SK-N-SH treated with all-trans-retinoic acid at 6 μM for 48 hours (cell line): ENCODE data around the gene AAGAB.

ENCODE experiments used
- ATAC-seq: fragments of 200-7000 bp; cut with Tn5 transposase; 3 replicates; pipeline ENCODE4 v1.9.1; 2020; ENCODE audit warnings: mild to moderate bottlenecking, moderate library complexity
- ARNTL ChIP-seq: fragments of 450-650 bp; formaldehyde crosslinking; IDR thresholded peaks from 2 replicates; pipeline ENCODE4 v1.5.0; 2020; ENCODE audit warnings: low read depth, mild to moderate bottlenecking, moderate library complexity, borderline replicate concordance
- CSDC2 ChIP-seq: fragments of 250-450 bp; sonication (Bioruptor Pico); IDR thresholded peaks from 2 replicates; pipeline ENCODE4 v1.5.0; 2020; ENCODE audit warnings: mild to moderate bottlenecking, moderate library complexity
- ESRRG ChIP-seq: fragments of 250-450 bp; sonication (Bioruptor Pico); IDR thresholded peaks from 2 replicates; pipeline ENCODE4 v1.6.1; 2021; ENCODE audit warnings: mild to moderate bottlenecking
- GLIS3 ChIP-seq: fragments of 250-450 bp; sonication (Bioruptor Pico); IDR thresholded peaks from 2 replicates; pipeline ENCODE4 v1.5.0; 2020; ENCODE audit warnings: mild to moderate bottlenecking, moderate library complexity
- ISL1 ChIP-seq: fragments of 250-450 bp; sonication (Bioruptor Pico); IDR thresholded peaks from 2 replicates; pipeline ENCODE4 v2.1.2; 2022; ENCODE audit warnings: mild to moderate bottlenecking, moderate library complexity
- PPARA ChIP-seq: fragments of 250-450 bp; sonication (Bioruptor Pico); IDR thresholded peaks from 2 replicates; pipeline ENCODE4 v1.5.0; 2020; ENCODE audit warnings: mild to moderate bottlenecking, borderline replicate concordance
- RARB ChIP-seq: fragments of 250-450 bp; sonication (Bioruptor Pico); IDR thresholded peaks from 2 replicates; pipeline ENCODE4 v1.8.0; 2021; ENCODE audit warnings: mild to moderate bottlenecking, moderate library complexity
- SNAI2 ChIP-seq: fragments of 250-450 bp; sonication (Bioruptor Pico); IDR thresholded peaks from 2 replicates; pipeline ENCODE4 v1.5.0; 2020; ENCODE audit warnings: mild to moderate bottlenecking, moderate library complexity
- TOX ChIP-seq: fragments of 250-450 bp; sonication (Bioruptor Pico); IDR thresholded peaks from 2 replicates; pipeline ENCODE4 v1.8.0; 2021; ENCODE audit warnings: mild to moderate bottlenecking, moderate library complexity, borderline replicate concordance
- ZFP30 ChIP-seq: fragments of 450-650 bp; formaldehyde crosslinking; IDR thresholded peaks from 2 replicates; pipeline ENCODE4 v1.5.0; 2022; ENCODE audit warnings: mild to moderate bottlenecking, moderate library complexity
- ZNF565 ChIP-seq: fragments of 450-650 bp; formaldehyde crosslinking; conservative IDR thresholded peaks from 2 replicates; pipeline ENCODE4 v1.5.0; 2020; ENCODE audit warnings: low read depth, mild to moderate bottlenecking, moderate library complexity
- ZNF70 ChIP-seq: fragments of 450-650 bp; formaldehyde crosslinking; IDR thresholded peaks from 2 replicates; pipeline ENCODE4 v1.5.0; 2020; ENCODE audit warnings: mild to moderate bottlenecking, moderate library complexity
- ZNF8 ChIP-seq: fragments of 450-650 bp; formaldehyde crosslinking; IDR thresholded peaks from 2 replicates; pipeline ENCODE4 v1.5.0; 2020; ENCODE audit warnings: mild to moderate bottlenecking, moderate library complexity
- TF ChIP-seq, protein P1 (sequence below): fragments of 250-450 bp; sonication (Bioruptor Pico); IDR thresholded peaks from 2 replicates; pipeline ENCODE4 v1.8.0; 2020; ENCODE audit warnings: mild to moderate bottlenecking, moderate library complexity, borderline replicate concordance
- TF ChIP-seq, protein P2 (sequence below): fragments of 250-450 bp; sonication (Bioruptor Pico); IDR thresholded peaks from 2 replicates; pipeline ENCODE4 v1.8.0; 2021; ENCODE audit warnings: low read depth, mild to moderate bottlenecking, moderate library complexity, borderline replicate concordance
- TF ChIP-seq, protein P3 (sequence below): fragments of 250-450 bp; sonication (Bioruptor Pico); IDR thresholded peaks from 2 replicates; pipeline ENCODE4 v1.5.1; 2020; ENCODE audit warnings: low read depth, mild to moderate bottlenecking, moderate library complexity
- TF ChIP-seq, protein P4 (sequence below): fragments of 250-450 bp; sonication (Bioruptor Pico); IDR thresholded peaks from 2 replicates; pipeline ENCODE4 v1.5.0; 2020; ENCODE audit warnings: mild to moderate bottlenecking, moderate library complexity
- TF ChIP-seq, protein P5 (sequence below): fragments of 250-450 bp; sonication (Bioruptor Pico); IDR thresholded peaks from 2 replicates; pipeline ENCODE4 v1.5.1; 2021; ENCODE audit warnings: mild to moderate bottlenecking, moderate library complexity

The AAGAB gene

DNA sequence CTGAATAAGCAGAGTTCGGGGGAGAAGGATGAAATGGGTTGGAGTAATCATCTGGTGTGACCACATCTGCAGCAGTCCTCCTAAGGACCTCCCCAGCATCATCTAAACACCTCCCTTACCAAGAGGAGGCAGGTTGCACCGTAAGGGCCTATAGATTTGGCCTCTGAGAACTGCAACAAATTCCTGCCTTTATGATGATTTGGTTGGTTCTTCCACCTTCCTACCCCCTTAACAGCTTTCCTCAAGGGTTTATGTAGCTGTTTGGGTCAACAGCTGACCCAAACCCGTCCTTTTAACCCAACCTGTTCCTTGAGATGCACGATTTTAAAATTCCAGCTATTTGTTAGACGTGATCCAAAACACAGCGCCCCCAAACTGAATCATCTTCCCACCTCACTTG lies 58.2 kb downstream of the AAGAB start:
- no peak for ATAC-seq
- TF ChIP-seq RARB (no peak), ISL1 (CRISPR knock-in tag) (no peak), CSDC2 (CRISPR knock-in tag) (no peak), ZNF8 (CRISPR knock-in tag) (no peak), ARNTL (no peak), TOX (CRISPR knock-in tag) (no peak), ZNF565 (CRISPR knock-in tag) (no peak), ESRRG (CRISPR knock-in tag) (no peak), SNAI2 (CRISPR knock-in tag) (no peak), PPARA (no peak), ZNF70 (CRISPR knock-in tag) (no peak), GLIS3 (CRISPR knock-in tag) (no peak), ZFP30 (CRISPR knock-in tag) (no peak)
- TF ChIP-seq, protein P1, sequence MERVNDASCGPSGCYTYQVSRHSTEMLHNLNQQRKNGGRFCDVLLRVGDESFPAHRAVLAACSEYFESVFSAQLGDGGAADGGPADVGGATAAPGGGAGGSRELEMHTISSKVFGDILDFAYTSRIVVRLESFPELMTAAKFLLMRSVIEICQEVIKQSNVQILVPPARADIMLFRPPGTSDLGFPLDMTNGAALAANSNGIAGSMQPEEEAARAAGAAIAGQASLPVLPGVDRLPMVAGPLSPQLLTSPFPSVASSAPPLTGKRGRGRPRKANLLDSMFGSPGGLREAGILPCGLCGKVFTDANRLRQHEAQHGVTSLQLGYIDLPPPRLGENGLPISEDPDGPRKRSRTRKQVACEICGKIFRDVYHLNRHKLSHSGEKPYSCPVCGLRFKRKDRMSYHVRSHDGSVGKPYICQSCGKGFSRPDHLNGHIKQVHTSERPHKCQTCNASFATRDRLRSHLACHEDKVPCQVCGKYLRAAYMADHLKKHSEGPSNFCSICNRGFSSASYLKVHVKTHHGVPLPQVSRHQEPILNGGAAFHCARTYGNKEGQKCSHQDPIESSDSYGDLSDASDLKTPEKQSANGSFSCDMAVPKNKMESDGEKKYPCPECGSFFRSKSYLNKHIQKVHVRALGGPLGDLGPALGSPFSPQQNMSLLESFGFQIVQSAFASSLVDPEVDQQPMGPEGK (CRISPR knock-in tag) = no peak
- TF ChIP-seq, protein P2, sequence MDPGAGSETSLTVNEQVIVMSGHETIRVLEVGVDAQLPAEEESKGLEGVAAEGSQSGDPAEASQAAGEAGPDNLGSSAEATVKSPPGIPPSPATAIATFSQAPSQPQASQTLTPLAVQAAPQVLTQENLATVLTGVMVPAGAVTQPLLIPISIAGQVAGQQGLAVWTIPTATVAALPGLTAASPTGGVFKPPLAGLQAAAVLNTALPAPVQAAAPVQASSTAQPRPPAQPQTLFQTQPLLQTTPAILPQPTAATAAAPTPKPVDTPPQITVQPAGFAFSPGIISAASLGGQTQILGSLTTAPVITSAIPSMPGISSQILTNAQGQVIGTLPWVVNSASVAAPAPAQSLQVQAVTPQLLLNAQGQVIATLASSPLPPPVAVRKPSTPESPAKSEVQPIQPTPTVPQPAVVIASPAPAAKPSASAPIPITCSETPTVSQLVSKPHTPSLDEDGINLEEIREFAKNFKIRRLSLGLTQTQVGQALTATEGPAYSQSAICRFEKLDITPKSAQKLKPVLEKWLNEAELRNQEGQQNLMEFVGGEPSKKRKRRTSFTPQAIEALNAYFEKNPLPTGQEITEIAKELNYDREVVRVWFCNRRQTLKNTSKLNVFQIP (CRISPR knock-in tag) = no peak
- TF ChIP-seq, protein P3, sequence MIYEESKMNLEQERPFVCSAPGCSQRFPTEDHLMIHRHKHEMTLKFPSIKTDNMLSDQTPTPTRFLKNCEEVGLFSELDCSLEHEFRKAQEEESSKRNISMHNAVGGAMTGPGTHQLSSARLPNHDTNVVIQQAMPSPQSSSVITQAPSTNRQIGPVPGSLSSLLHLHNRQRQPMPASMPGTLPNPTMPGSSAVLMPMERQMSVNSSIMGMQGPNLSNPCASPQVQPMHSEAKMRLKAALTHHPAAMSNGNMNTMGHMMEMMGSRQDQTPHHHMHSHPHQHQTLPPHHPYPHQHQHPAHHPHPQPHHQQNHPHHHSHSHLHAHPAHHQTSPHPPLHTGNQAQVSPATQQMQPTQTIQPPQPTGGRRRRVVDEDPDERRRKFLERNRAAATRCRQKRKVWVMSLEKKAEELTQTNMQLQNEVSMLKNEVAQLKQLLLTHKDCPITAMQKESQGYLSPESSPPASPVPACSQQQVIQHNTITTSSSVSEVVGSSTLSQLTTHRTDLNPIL (CRISPR knock-in tag) = no peak
- TF ChIP-seq, protein P4, sequence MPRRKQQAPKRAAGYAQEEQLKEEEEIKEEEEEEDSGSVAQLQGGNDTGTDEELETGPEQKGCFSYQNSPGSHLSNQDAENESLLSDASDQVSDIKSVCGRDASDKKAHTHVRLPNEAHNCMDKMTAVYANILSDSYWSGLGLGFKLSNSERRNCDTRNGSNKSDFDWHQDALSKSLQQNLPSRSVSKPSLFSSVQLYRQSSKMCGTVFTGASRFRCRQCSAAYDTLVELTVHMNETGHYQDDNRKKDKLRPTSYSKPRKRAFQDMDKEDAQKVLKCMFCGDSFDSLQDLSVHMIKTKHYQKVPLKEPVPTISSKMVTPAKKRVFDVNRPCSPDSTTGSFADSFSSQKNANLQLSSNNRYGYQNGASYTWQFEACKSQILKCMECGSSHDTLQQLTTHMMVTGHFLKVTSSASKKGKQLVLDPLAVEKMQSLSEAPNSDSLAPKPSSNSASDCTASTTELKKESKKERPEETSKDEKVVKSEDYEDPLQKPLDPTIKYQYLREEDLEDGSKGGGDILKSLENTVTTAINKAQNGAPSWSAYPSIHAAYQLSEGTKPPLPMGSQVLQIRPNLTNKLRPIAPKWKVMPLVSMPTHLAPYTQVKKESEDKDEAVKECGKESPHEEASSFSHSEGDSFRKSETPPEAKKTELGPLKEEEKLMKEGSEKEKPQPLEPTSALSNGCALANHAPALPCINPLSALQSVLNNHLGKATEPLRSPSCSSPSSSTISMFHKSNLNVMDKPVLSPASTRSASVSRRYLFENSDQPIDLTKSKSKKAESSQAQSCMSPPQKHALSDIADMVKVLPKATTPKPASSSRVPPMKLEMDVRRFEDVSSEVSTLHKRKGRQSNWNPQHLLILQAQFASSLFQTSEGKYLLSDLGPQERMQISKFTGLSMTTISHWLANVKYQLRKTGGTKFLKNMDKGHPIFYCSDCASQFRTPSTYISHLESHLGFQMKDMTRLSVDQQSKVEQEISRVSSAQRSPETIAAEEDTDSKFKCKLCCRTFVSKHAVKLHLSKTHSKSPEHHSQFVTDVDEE (CRISPR knock-in tag) = no peak

DNA sequence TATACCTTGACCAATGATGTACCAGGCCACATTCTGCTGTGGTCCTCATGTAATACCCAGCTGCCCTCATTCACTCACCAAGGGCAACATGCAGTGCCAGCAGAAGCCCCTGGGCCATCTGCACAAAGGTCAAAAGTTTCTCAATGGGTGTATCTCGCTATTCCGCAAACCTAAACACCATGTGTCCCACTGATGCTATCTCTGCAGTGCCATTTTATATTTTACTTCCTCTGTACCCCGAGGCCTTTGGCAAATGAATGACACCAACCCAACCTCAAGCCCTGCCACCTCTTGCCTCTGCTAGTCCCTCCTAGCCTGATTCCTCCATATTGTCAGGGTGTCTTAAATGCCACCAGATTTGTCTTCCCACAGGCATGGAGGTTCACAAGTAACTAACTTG lies 59.2 kb downstream of the AAGAB start:
- ATAC-seq = no peak
- TF ChIP-seq, protein P5, sequence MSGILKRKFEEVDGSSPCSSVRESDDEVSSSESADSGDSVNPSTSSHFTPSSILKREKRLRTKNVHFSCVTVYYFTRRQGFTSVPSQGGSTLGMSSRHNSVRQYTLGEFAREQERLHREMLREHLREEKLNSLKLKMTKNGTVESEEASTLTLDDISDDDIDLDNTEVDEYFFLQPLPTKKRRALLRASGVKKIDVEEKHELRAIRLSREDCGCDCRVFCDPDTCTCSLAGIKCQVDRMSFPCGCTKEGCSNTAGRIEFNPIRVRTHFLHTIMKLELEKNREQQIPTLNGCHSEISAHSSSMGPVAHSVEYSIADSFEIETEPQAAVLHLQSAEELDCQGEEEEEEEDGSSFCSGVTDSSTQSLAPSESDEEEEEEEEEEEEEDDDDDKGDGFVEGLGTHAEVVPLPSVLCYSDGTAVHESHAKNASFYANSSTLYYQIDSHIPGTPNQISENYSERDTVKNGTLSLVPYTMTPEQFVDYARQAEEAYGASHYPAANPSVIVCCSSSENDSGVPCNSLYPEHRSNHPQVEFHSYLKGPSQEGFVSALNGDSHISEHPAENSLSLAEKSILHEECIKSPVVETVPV (CRISPR knock-in tag) = no peak
- TF ChIP-seq PPARA (no peak), ZNF70 (CRISPR knock-in tag) (no peak), GLIS3 (CRISPR knock-in tag) (no peak), RARB (no peak), ISL1 (CRISPR knock-in tag) (no peak), SNAI2 (CRISPR knock-in tag) (no peak)
- TF ChIP-seq, protein P4 (CRISPR knock-in tag) = no peak
- TF ChIP-seq, protein P3 (CRISPR knock-in tag) = no peak
